HL-60 (cell line): ENCODE results near the gene ARPC5.

Experiments
- CTCF ChIP-seq: IDR thresholded peaks from one replicate; pipeline ENCODE4 v1.5.1; 2011; ENCODE audit warnings: low read length, control low read depth, inconsistent platforms; ENCODE audit not compliant: insufficient read depth
- POLR2AphosphoS5 ChIP-seq: IDR thresholded peaks from 2 replicates; pipeline ENCODE4 v1.6.1; 2012; ENCODE audit warnings: low read depth

- no peak for TF ChIP-seq POLR2AphosphoS5
- TF ChIP-seq CTCF, result no peak
Observed at GRCh38 chr1:183638649-183639387, 3.2 kb upstream of the ARPC5 start.
